MV-4-11 (cell line): ENCODE data around the gene TMEM245.

Experiments
- DNase-seq: peaks from one replicate; lab custom pipeline; 2025; lab: John Stamatoyannopoulos, UW

Gene TMEM245

GRCh38 chr9:109101202-109101595 lies 18.5 kb downstream of the TMEM245 start:
- DNase-seq, result no peak

- DNase-seq, result no peak
Observed at GRCh38 chr9:109100543-109101201, 19.1 kb downstream of the TMEM245 start.

GRCh38 chr9:109098960-109099308 lies 20.8 kb downstream of the TMEM245 start:
- DNase-seq, result no peak

GRCh38 chr9:109098171-109098959 lies 21.4 kb downstream of the TMEM245 start:
- no peak for DNase-seq

- DNase-seq, result no peak
Observed at GRCh38 chr9:109097146-109097545, 22.6 kb downstream of the TMEM245 start.

GRCh38 chr9:109095321-109095720 lies 24.4 kb downstream of the TMEM245 start:
- DNase-seq, result no peak

- no peak for DNase-seq
Observed at GRCh38 chr9:109094268-109094667, 25.5 kb downstream of the TMEM245 start.

- no peak for DNase-seq
Observed at GRCh38 chr9:109092587-109092986, 27.2 kb downstream of the TMEM245 start.

GRCh38 chr9:109092051-109092580 lies 27.6 kb downstream of the TMEM245 start:
- DNase-seq, result no peak

- no peak for DNase-seq
Observed at GRCh38 chr9:109088221-109088620, 31.5 kb downstream of the TMEM245 start.

- no peak for DNase-seq
Observed at GRCh38 chr9:109087795-109088194, 32.0 kb downstream of the TMEM245 start.

- DNase-seq, result peak; percentile 77
Observed at GRCh38 chr9:109086221-109086620, 33.5 kb downstream of the TMEM245 start.

- no peak for DNase-seq
Observed at GRCh38 chr9:109085510-109085909, 34.2 kb downstream of the TMEM245 start.

GRCh38 chr9:109083813-109084405 lies 35.8 kb downstream of the TMEM245 start:
- DNase-seq, result no peak

GRCh38 chr9:109083141-109083540 lies 36.6 kb downstream of the TMEM245 start:
- DNase-seq, result no peak

- no peak for DNase-seq
Observed at GRCh38 chr9:109082091-109082620, 37.6 kb downstream of the TMEM245 start.

- no peak for DNase-seq
Observed at GRCh38 chr9:109074236-109074889, 45.4 kb downstream of the TMEM245 start.

GRCh38 chr9:109072821-109073435 lies 46.8 kb downstream of the TMEM245 start:
- no peak for DNase-seq

- no peak for DNase-seq
Observed at GRCh38 chr9:109072133-109072692, 47.5 kb downstream of the TMEM245 start.

- DNase-seq, result no peak
Observed at GRCh38 chr9:109068764-109069163, 51.0 kb downstream of the TMEM245 start.

- no peak for DNase-seq
Observed at GRCh38 chr9:109064963-109065702, 54.6 kb downstream of the TMEM245 start.
